Hematopoietic multipotent progenitor cell (in vitro differentiated cells): ENCODE results near the gene SCRG1. TPM values are rescaled to one million over a fixed set of nuclear protein-coding genes. Genes with fewer than 3 reads are reported as not detected.

ENCODE experiments used
- DNase-seq, 3 donors: peaks; one replicate each; pipeline ENCODE4 v3.0.0-alpha.2; 2011 to 2015; ENCODE audit warnings: low read depth in 2 of 3, low spot score in 2 of 3
- total RNA-seq: library from RNA; depleted of rRNA; stranded (reverse); fragments of >200 nt; gene quantifications from one replicate; pipeline ENCODE4 v1.2.3, GENCODE V29; 2012

Gene SCRG1
- total RNA-seq = not detected

GRCh38 chr4:173398779-173399415 lies at the start of gene SCRG1:
Gene SCRG1, minus strand, starts transcription at chr4:173399116. Its CDS starts 7,702 bp downstream, at chr4:173391414.
- DNase-seq = no peak

- no peak for DNase-seq
Observed at GRCh38 chr4:173448103-173448502, 49.2 kb upstream of the SCRG1 start.

GRCh38 chr4:173446416-173446815 lies 47.5 kb upstream of the SCRG1 start:
- DNase-seq = no peak

- DNase-seq = no peak
Observed at GRCh38 chr4:173443121-173443520, 44.2 kb upstream of the SCRG1 start.

GRCh38 chr4:173442223-173442932 lies 43.5 kb upstream of the SCRG1 start:
- DNase-seq = no peak

GRCh38 chr4:173440888-173441287 lies 42.0 kb upstream of the SCRG1 start:
- no peak for DNase-seq

- no peak for DNase-seq
Observed at GRCh38 chr4:173436771-173437265, 37.9 kb upstream of the SCRG1 start.

- DNase-seq = no peak
Observed at GRCh38 chr4:173436149-173436579, 37.2 kb upstream of the SCRG1 start.

- DNase-seq = peak in 1 of 3 donors; percentile 83
Observed at GRCh38 chr4:173434231-173434630, 35.3 kb upstream of the SCRG1 start.

GRCh38 chr4:173433447-173433846 lies 34.5 kb upstream of the SCRG1 start:
- no peak for DNase-seq

- no peak for DNase-seq
Observed at GRCh38 chr4:173432430-173432829, 33.5 kb upstream of the SCRG1 start.

- DNase-seq = no peak
Observed at GRCh38 chr4:173426064-173426463, 27.1 kb upstream of the SCRG1 start.

- DNase-seq = no peak
Observed at GRCh38 chr4:173424899-173425805, 26.2 kb upstream of the SCRG1 start.

GRCh38 chr4:173420801-173421200 lies 21.9 kb upstream of the SCRG1 start:
- DNase-seq = no peak

- peak in 1 of 3 donors; percentile 57 for DNase-seq
Observed at GRCh38 chr4:173420324-173420752, 21.4 kb upstream of the SCRG1 start.

- no peak for DNase-seq
Observed at GRCh38 chr4:173418639-173419038, 19.7 kb upstream of the SCRG1 start.

- DNase-seq = no peak
Observed at GRCh38 chr4:173417833-173418232, 18.9 kb upstream of the SCRG1 start.

GRCh38 chr4:173415885-173416653 lies 17.2 kb upstream of the SCRG1 start:
- DNase-seq = peak in 1 of 3 donors; percentile 35

- DNase-seq = no peak
Observed at GRCh38 chr4:173415092-173415491, 16.2 kb upstream of the SCRG1 start.

- DNase-seq = no peak
Observed at GRCh38 chr4:173414456-173414855, 15.5 kb upstream of the SCRG1 start.
